Astrocyte (in vitro differentiated cells and primary cell): ENCODE results near the gene HEATR5A. TPM values are rescaled to one million over a fixed set of nuclear protein-coding genes. Genes with fewer than 3 reads are reported as not detected.

ENCODE experiments used
- DNase-seq: peaks from one replicate; pipeline ENCODE4 v3.0.0-alpha.2; 2010; ENCODE audit warnings: low read depth
- FAIRE-seq: peaks from 2 replicates; lab custom pipeline; 2011; peaks lifted over from hg19 to GRCh38; lab: Jason Lieb, UNC
- H2AFZ ChIP-seq: 2 replicates; pipeline ENCODE4 v1.6.0; 2012; ENCODE audit warnings: low read depth, low read length, inconsistent platforms
- H3K27ac ChIP-seq: 2 replicates; pipeline ENCODE4 v1.5.1; 2011; ENCODE audit warnings: low read depth, low read length, inconsistent platforms
- H3K27me3 ChIP-seq: 2 replicates; pipeline ENCODE4 v1.6.0; 2011; ENCODE audit warnings: low read length, inconsistent platforms; ENCODE audit not compliant: insufficient read depth
- H3K36me3 ChIP-seq: 2 replicates; pipeline ENCODE4 v1.5.1; 2011; ENCODE audit warnings: low read length, inconsistent platforms; ENCODE audit not compliant: insufficient read depth
- H3K4me1 ChIP-seq: 2 replicates; pipeline ENCODE4 v1.5.1; 2011; ENCODE audit warnings: low read length, inconsistent platforms; ENCODE audit not compliant: insufficient read depth
- H3K4me2 ChIP-seq: 2 replicates; pipeline ENCODE4 v1.6.0; 2012; ENCODE audit warnings: low read length, inconsistent platforms
- H3K4me3 ChIP-seq: 2 replicates; pipeline ENCODE4 v1.5.1; 2011; ENCODE audit warnings: low read depth, mild to moderate bottlenecking, low read length, inconsistent platforms; ENCODE audit not compliant: insufficient read depth
- H3K79me2 ChIP-seq: 2 replicates; pipeline ENCODE4 v1.6.0; 2012; ENCODE audit warnings: mild to moderate bottlenecking, low read length, inconsistent platforms; ENCODE audit not compliant: insufficient read depth
- H3K9ac ChIP-seq: 2 replicates; pipeline ENCODE4 v1.6.0; 2012; ENCODE audit warnings: mild to moderate bottlenecking, low read length, inconsistent platforms
- H3K9me3 ChIP-seq: 2 replicates; pipeline ENCODE4 v1.5.1; 2012; ENCODE audit warnings: low read depth, mild to moderate bottlenecking, low read length, inconsistent platforms; ENCODE audit not compliant: insufficient read depth
- H4K20me1 ChIP-seq: 2 replicates; pipeline ENCODE4 v1.6.0; 2012; ENCODE audit warnings: low read length, inconsistent platforms; ENCODE audit not compliant: insufficient read depth
- H3K27ac Mint-ChIP-seq: one replicate; pipeline ENCODE4 v1.8.0; 2021; ENCODE audit warnings: mild to moderate bottlenecking, mixed read lengths; ENCODE audit not compliant: unreplicated experiment
- H3K27me3 Mint-ChIP-seq: one replicate; pipeline ENCODE4 v1.8.0; 2021; ENCODE audit warnings: low read depth, mixed read lengths; ENCODE audit not compliant: unreplicated experiment
- H3K36me3 Mint-ChIP-seq: one replicate; pipeline ENCODE4 v1.8.0; 2021; ENCODE audit warnings: low read depth, mixed read lengths; ENCODE audit not compliant: unreplicated experiment
- H3K4me1 Mint-ChIP-seq: one replicate; pipeline ENCODE4 v1.8.0; 2021; ENCODE audit warnings: low read depth, mixed read lengths; ENCODE audit not compliant: unreplicated experiment
- H3K4me3 Mint-ChIP-seq: one replicate; pipeline ENCODE4 v1.8.0; 2021; ENCODE audit warnings: mild to moderate bottlenecking, moderate library complexity, mixed read lengths; ENCODE audit not compliant: unreplicated experiment
- H3K9me3 Mint-ChIP-seq: one replicate; pipeline ENCODE4 v1.8.0; 2021; ENCODE audit warnings: mild to moderate bottlenecking, mixed read lengths; ENCODE audit not compliant: unreplicated experiment
- EZH2 ChIP-seq: IDR thresholded peaks from 2 replicates; pipeline ENCODE4 v1.6.1; 2012; ENCODE audit warnings: mild to moderate bottlenecking, low read length, inconsistent platforms; ENCODE audit not compliant: insufficient read depth
- total RNA-seq: library from RNA; stranded (reverse); gene quantifications from 2 replicates; pipeline ENCODE4 v1.2.1, GENCODE V29; 2021
- TF ChIP-seq, protein P1 (sequence below): IDR thresholded peaks from 2 replicates; pipeline ENCODE4 v1.5.1; 2011; ENCODE audit warnings: low read depth, mild to moderate bottlenecking, inconsistent platforms, low read length, moderate library complexity; ENCODE audit not compliant: insufficient read depth

The HEATR5A gene
- total RNA-seq, 1 donor from 2014 or later, result 50.7 TPM

DNA sequence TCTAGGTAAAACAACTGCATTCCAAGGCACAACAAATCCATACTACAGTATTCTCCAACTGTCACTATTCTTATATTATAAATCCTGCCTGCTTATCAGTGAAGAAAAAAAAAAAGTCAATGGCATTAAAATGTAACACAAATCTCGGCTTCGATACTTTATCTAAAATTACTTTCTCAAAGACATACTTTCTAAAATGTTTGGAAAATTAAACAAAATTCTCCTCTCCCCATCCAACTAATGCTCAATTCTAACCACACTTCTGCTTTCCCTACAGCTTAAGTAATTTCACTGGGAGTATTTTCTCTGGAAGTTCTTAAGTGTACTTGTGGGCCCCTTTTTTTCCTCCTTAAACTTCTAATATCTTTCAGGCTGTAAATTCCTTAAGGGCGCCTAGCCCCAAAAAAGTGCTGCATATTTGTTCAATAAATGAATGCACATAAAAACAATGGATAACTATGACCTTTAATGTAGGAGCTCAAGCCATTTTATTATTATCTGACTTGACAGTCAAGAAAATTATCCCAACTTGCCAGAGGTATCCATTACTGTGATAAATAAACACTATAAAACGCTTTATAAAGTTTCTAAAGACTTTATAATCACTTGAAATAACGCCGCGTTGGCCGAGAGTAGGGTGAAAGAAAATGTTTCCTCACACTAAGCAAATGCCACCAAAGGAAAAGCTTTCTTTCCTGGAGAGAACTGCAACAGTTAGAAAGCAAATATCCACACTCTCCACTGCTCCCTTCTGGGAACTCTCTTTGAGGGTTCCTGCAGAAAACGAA lies 977 bp downstream of the HEATR5A start:
- peaks cover 6% of the 10 kb centered on the region for H4K20me1 ChIP-seq
- Mint-ChIP-seq H3K27ac (peak overlapping the region; percentile 56), H3K4me3 (peak overlapping the region; percentile 96), H3K36me3 (no peaks in the 10 kb centered on the region), H3K27me3 (no peaks in the 10 kb centered on the region), H3K4me1 (peaks cover 10% of the 10 kb centered on the region), H3K9me3 (no peaks in the 10 kb centered on the region)
- peak overlapping the region; percentile 88 for H3K4me2 ChIP-seq
- TF ChIP-seq, protein P1, sequence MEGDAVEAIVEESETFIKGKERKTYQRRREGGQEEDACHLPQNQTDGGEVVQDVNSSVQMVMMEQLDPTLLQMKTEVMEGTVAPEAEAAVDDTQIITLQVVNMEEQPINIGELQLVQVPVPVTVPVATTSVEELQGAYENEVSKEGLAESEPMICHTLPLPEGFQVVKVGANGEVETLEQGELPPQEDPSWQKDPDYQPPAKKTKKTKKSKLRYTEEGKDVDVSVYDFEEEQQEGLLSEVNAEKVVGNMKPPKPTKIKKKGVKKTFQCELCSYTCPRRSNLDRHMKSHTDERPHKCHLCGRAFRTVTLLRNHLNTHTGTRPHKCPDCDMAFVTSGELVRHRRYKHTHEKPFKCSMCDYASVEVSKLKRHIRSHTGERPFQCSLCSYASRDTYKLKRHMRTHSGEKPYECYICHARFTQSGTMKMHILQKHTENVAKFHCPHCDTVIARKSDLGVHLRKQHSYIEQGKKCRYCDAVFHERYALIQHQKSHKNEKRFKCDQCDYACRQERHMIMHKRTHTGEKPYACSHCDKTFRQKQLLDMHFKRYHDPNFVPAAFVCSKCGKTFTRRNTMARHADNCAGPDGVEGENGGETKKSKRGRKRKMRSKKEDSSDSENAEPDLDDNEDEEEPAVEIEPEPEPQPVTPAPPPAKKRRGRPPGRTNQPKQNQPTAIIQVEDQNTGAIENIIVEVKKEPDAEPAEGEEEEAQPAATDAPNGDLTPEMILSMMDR, result no peak
- TF ChIP-seq EZH2, result no peak
- peak; percentile 29 for DNase-seq
- FAIRE-seq, result no peak
- peak overlapping the region; percentile 97 for H3K9ac ChIP-seq
- H3K79me2 ChIP-seq, result peaks cover 54% of the 10 kb centered on the region
- H3K4me3 ChIP-seq, result peak overlapping the region; percentile 97
- peak overlapping the region; percentile 85 for H2AFZ ChIP-seq
- peaks cover 5% of the 10 kb centered on the region for H3K4me1 ChIP-seq
- no peaks in the 10 kb centered on the region for H3K9me3 ChIP-seq
- no peaks in the 10 kb centered on the region for H3K36me3 ChIP-seq
- no peaks in the 10 kb centered on the region for H3K27me3 ChIP-seq
- H3K27ac ChIP-seq, result peak overlapping the region; percentile 82

DNA sequence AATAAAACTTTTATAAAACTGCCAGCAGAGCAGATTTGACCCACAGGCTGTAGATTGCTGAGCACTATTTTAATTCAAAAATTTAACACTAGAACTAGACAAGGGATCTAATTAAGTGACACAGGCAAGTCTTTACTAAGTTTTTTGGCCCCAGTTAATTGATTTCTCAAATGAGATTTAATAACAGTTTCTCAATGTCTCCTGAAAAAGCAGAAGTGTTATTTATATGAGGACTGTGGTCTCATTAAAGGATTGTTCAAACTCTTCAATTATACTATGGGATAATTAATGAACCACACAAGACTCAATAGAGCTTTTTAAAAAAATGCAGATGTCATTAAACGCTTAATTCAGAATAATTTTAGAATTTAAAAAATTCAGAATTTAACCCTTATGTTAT lies 1.9 kb downstream of the HEATR5A start:
- Histone ChIP-seq H3K9ac (peak overlapping the region; percentile 23), H4K20me1 (peaks cover 6% of the 10 kb centered on the region), H3K4me2 (peak overlapping the region; percentile 22), H2AFZ (no peak overlapping the region), H3K4me1 (peaks cover 5% of the 10 kb centered on the region), H3K79me2 (peaks cover 63% of the 10 kb centered on the region), H3K36me3 (no peaks in the 10 kb centered on the region), H3K4me3 (no peak overlapping the region), H3K27me3 (no peaks in the 10 kb centered on the region), H3K27ac (no peak overlapping the region), H3K9me3 (no peaks in the 10 kb centered on the region)
- FAIRE-seq (no peak), DNase-seq (no peak)
- Mint-ChIP-seq H3K4me1 (peaks cover 16% of the 10 kb centered on the region), H3K9me3 (no peaks in the 10 kb centered on the region), H3K27me3 (no peaks in the 10 kb centered on the region), H3K27ac (no peak overlapping the region), H3K4me3 (peak overlapping the region; percentile 51), H3K36me3 (no peaks in the 10 kb centered on the region)
- no peak for TF ChIP-seq EZH2
- TF ChIP-seq, protein P1, result no peak

DNA sequence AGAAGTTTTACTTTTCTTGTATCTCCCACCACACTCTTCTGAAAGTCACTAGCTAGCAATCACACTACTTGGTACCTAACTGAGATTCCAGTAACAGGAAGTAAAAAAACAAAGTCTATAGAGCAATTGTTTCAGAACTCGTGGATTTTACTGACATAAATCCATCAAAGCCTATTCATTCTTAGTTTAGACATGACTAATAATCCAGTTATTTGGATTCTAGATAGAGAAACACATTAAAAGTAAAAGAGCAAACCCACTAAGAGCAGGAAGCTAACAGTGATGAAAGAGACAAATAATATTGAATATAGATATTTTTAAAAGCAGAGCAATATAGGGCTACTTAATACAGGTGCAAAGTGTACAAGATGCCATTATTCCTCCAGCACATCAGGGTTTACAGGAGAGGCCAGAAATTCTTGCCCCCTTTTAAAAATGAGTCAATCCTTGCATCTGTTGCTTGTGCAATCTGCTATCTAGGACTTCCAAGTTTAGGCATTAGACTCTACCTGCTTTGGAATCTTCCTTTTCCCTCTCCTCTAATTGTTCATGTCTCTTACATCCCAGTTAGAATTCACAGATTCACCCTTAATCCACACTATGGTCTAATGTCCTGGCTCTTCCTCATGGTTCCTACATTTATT lies 6.0 kb downstream of the HEATR5A start:
- Histone ChIP-seq H3K4me2 (no peak overlapping the region), H3K4me1 (peaks cover 5% of the 10 kb centered on the region), H4K20me1 (peaks cover 12% of the 10 kb centered on the region), H3K27ac (no peak overlapping the region), H3K27me3 (no peaks in the 10 kb centered on the region), H3K9ac (no peak overlapping the region), H2AFZ (no peak overlapping the region), H3K9me3 (no peaks in the 10 kb centered on the region), H3K79me2 (peaks cover 87% of the 10 kb centered on the region), H3K4me3 (no peak overlapping the region), H3K36me3 (no peaks in the 10 kb centered on the region)
- Mint-ChIP-seq H3K9me3 (no peaks in the 10 kb centered on the region), H3K36me3 (peaks cover 1% of the 10 kb centered on the region), H3K4me1 (peaks cover 25% of the 10 kb centered on the region), H3K27me3 (no peaks in the 10 kb centered on the region), H3K4me3 (peak overlapping the region; percentile 45), H3K27ac (no peak overlapping the region)
- no peak for TF ChIP-seq EZH2
- TF ChIP-seq, protein P1, result no peak
- FAIRE-seq (no peak), DNase-seq (no peak)
